NB4 (cell line): ENCODE data around the gene RWDD3.

ENCODE experiments used
- DNase-seq: peaks from one replicate; pipeline ENCODE4 v3.0.0; 2010; ENCODE audit warnings: low read depth
- H3K4me3 ChIP-seq: one replicate; pipeline ENCODE4 v1.5.1; 2011; ENCODE audit warnings: mild to moderate bottlenecking, low read depth, low read length, moderate library complexity
- CTCF ChIP-seq: IDR thresholded peaks from one replicate; pipeline ENCODE4 v1.5.1; 2012; ENCODE audit warnings: low read depth, low read length
- MAX ChIP-seq: IDR thresholded peaks from 2 replicates; pipeline ENCODE4 v1.6.1; 2011; ENCODE audit warnings: low read depth, low read length
- MYC ChIP-seq: IDR thresholded peaks from 2 replicates; pipeline ENCODE4 v1.6.1; 2011; ENCODE audit warnings: low read depth, low read length
- POLR2A ChIP-seq: IDR thresholded peaks from 2 replicates; pipeline ENCODE4 v1.6.1; 2011; ENCODE audit warnings: mild to moderate bottlenecking; ENCODE audit not compliant: insufficient read length; ENCODE audit errors: extremely low read depth

Gene RWDD3

GRCh38 chr1:95197616-95198252 lies 36.3 kb upstream of the RWDD3 start:
- TF ChIP-seq MAX (no peak), CTCF (no peak), MYC (no peak), POLR2A (no peak)
- no peak overlapping the region for H3K4me3 ChIP-seq
- no peak for DNase-seq

GRCh38 chr1:95201905-95202304 lies 32.1 kb upstream of the RWDD3 start:
- no peak overlapping the region for H3K4me3 ChIP-seq
- DNase-seq, result no peak
- TF ChIP-seq POLR2A, result no peak
- no peak for TF ChIP-seq MYC
- TF ChIP-seq MAX, result no peak
- TF ChIP-seq CTCF, result no peak

- H3K4me3 ChIP-seq, result no peak overlapping the region
- TF ChIP-seq CTCF (no peak), POLR2A (no peak), MYC (no peak), MAX (no peak)
- no peak for DNase-seq
These were observed 30.0 kb upstream of the RWDD3 start for GRCh38 chr1:95203908-95204437.

- H3K4me3 ChIP-seq, result no peak overlapping the region
- TF ChIP-seq POLR2A, result no peak
- TF ChIP-seq CTCF, result no peak
- TF ChIP-seq MAX, result no peak
- no peak for TF ChIP-seq MYC
- no peak for DNase-seq
These were observed 27.5 kb upstream of the RWDD3 start for GRCh38 chr1:95206514-95206913.

- no peak for DNase-seq
- TF ChIP-seq MAX (no peak), MYC (no peak), POLR2A (no peak), CTCF (no peak)
These were observed 26.6 kb upstream of the RWDD3 start for GRCh38 chr1:95207223-95207935.

More at GRCh38 chr1:95207223-95207935, 26.6 kb upstream of the RWDD3 start:
- no peak overlapping the region for H3K4me3 ChIP-seq
